Measurements from ENCODE around the gene LRRC4C.

- TF ChIP-seq CTCF (IDR thresholded peaks at IDR 0.05): no peak
- TF ChIP-seq POLR2A (IDR thresholded peaks at IDR 0.05): no peak
- no peak for TF ChIP-seq POLR2AphosphoS5 (IDR thresholded peaks at IDR 0.05)
- no peak for TF ChIP-seq EP300 (IDR thresholded peaks at IDR 0.05)
Observed at GRCh38 chr11:40255457-40255856, 1204.0 kb downstream of the LRRC4C start.
